ENCODE results near the gene RANBP1.

The RANBP1 gene

GRCh38 chr22:20089226-20089976, 26.5 kb upstream of the RANBP1 start:
- DNase-seq, result no peak

DNA sequence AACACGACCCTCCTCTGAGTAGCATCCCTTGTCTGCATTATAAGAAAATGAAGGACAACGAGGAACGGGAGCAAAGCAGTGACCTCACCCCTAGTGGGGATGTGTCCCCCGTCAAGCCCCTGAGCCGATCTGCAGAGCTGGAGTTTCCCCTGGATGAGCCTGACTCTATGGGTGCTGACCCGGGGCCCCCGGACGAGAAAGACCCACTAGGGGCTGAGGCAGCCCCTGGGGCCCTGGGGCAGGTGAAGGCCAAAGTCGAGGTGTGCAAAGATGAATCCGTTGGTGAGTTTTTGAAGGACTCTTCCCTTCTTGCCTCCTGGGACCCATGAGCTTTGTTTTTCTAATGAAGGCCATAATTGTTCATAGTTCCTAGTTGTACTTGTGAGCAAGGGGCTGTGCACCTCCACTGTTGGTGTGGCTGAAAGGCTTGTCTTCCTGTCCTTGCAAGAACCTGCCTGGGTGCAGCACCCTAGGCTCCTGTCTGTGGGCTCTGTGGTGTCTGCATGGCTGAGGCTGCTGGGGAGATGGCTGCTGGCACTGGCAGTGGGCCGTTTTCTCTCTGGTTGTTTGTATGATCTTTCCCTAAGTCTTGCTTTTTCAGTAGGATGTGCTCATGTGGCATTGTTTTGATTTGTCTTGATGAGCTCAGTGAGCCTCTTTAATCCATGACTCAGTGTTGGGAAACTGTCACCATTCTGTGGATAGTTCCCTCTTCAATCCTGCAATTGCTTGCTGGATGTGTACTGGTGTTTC, 25.8 kb upstream of the RANBP1 start:
- no peak for DNase-seq

DNA sequence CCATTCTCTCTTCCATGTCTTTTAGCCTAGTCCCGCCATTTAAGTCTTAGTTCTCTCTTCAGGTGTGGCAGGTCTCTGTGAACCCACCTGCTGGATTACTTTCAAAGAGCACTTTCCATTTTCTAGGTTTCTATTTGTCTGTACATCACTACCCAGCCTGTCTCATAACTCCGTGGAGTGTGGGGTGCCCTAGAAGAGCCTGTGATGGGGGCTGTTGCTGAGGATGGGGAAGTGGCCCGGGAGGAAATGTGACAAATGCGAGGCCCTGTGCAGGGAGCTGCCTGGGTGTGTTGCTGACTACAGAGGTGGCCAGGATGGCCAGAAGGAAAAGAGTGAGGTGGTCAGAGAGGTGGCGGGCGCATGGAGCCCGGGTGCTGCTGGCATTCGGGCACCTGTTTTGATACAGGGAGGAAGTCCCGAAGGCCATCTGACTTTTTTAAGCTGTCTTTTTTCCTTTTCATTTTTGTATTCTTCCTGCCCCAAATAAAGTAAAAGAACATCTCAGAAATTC, 25.1 kb upstream of the RANBP1 start:
- DNase-seq, result no peak

DNA sequence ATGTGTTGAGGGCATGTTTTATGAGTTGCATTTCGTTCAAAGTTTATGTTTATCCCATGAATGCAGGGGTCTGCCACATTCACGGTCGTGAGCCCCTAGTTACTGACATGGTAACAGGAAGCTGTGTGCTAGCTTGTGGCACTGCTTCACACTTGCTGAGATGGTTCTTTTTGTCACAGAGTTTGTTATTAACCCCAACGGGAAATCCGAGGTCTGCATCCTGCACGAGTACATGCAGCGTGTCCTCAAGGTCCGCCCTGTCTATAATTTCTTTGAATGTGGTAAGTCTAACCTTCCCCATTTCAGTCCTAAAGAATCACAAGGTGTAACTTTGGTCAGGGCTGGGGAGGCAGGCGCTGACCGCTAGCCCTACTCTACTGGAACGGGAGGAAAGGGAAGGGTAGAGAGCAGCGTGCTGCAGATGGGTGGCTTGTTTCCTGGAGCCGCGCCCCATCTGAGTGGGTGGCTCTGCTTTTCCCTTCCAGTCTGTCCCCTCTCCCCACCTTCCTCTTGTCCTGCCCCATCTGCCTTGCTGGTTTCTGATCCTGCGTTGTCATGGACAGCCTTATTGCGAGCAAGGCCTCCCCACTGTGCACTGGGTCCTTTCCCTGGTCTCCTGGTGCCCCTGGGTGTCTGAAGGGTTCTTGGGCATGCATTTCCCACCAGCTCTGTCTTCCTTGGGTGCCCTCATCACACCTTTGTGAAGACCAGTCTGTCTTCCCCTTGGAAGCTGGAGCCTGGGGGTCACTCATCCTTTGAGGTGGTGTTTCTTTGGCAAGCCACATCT, 24.0 kb upstream of the RANBP1 start:
- DNase-seq, result no peak

- DNase-seq, result no peak
These were observed 23.4 kb upstream of the RANBP1 start for GRCh38 chr22:20092477-20092854.

DNA sequence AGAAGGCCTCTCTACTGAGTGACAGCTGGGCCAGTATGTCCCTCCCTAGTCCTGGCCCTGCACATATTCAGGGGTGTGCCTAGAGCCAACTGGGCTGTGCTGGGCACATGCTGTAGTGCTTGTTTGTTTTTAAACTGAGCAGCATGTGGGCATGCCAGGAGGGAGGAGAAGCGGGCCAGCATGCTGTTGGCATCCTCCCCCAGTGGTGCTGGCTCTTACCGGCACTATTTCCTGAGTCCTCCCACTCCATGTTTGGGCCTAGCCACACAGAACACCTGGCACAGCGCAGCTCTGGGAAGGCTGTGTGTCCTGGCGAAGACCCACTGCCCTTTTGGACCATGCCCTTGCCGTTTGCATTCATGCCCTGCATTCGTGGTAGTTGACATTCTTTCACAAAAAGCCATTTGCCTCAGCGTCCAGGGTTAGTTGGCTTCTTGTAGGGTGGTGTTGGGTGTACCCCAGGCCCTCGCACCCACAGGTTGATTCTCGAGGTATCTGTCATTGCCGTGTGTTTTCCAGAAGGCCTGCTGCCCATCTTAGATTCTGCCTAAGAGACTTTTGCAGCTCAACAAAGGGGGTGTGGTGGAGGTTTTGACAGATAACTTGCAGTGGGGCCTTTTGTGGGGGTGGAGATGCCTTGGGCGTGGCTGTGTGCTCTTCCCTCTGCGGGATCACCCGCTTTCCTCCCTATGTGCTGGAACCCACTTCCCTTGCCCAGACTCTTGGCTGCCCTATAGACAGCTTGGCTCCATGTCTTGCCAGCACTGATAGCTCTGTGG, 22.3 kb upstream of the RANBP1 start:
- no peak for DNase-seq

- no peak for DNase-seq
These were observed 21.6 kb upstream of the RANBP1 start for GRCh38 chr22:20094197-20094807.

DNA sequence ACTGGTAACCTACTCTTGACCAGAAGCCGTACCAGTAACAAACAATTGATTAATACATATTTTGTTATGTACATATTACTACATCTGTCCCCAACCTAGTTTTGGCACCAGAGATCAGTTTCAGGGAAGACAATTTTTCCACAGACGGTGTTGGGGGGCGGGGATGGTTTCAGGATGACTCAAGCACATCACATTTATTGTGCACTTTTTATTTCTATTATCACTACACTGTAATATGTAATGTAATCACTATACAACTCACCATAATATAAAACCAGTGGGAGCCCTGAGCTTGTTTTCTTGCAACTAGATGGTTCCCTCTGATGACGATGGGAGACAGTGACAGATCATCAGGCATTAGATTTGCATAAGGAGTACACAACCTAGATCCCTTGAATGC, 20.4 kb upstream of the RANBP1 start:
- DNase-seq, result no peak

GRCh38 chr22:20096574-20097420, 19.1 kb upstream of the RANBP1 start:
- DNase-seq, result no peak

DNA sequence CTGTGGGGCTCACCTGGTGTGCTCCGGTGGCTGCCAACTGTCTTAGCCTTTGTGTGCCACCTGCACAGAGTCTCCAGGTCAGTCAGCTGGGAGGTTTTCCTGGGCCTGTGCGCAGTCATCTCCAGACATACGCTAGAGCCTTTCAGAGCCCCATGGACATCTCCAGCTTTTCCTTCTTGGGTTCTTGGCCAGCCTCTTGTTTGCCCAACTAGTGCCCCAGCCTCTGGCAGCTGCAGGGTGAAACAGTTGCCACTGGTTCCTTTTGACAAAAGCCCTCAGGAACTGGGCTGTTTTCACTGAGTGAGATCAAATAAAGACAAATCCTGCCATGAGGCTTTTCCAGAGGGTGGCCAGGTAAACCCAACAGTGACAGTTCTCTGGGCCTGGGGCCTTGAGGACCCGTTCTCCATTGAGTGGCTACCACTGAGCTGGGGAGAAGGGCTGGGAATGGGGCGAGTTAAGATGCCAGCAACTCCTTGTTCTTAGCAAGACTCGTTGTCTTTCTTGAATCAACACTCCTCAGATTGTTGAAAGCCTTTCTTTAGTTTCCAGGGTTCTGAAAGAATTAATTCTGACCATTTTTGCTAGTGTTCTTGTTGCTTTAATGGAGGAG, 16.7 kb upstream of the RANBP1 start:
- DNase-seq, result no peak

DNA sequence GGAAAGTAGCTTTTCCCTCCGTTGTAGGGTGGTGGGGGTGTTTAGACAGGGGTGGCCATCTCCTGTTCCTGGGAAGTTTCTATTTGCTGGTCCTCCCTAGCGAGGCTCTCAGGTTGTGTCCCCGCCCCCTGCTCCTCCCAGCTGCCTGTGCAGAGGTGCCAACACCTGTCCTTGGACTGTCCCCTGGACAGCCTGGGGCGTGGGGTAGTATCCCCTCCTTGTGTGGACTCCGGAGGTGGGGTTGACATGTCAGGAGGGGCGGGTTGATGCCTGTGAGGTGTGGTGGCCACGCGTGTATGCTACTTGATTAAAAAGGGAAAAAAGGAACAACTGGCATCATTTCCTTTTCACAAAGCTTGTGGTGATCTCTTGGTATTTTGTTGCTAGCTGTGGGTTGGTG, 14.3 kb upstream of the RANBP1 start:
- no peak for DNase-seq

DNA sequence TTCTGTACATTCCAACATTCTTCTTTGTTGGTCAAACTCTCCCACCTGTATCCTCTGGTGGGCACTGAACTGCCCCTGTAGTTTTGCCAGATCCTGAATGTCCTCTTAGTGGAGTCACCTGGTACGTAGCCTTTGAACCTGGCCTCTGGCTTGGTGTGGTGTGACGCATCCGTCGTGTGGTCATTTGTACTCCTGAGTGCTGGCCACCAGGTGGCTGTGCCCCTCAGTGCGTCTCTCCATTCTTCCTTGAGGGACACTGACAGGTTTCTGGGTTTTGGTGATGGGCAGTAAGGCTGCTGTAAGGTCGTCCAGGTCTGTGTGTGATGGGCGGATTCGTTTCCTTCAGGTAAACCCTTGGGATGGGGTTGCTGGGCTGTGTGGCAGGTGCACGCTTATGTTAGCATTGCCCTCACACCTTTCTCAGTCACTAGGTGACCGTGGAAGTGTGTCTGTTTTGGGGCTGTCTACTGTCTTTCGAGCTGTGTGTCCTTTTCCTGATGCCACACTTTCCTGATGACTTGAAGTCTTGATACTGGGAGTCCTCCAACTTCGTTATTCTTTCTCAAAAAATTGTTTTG, 13.6 kb upstream of the RANBP1 start:
- no peak for DNase-seq

GRCh38 chr22:20105456-20106204, 10.3 kb upstream of the RANBP1 start:
- no peak for DNase-seq

- DNase-seq, result no peak
These were observed 9.6 kb upstream of the RANBP1 start for GRCh38 chr22:20106205-20106848.

GRCh38 chr22:20106849-20107237, 9.1 kb upstream of the RANBP1 start:
- DNase-seq, result no peak

DNA sequence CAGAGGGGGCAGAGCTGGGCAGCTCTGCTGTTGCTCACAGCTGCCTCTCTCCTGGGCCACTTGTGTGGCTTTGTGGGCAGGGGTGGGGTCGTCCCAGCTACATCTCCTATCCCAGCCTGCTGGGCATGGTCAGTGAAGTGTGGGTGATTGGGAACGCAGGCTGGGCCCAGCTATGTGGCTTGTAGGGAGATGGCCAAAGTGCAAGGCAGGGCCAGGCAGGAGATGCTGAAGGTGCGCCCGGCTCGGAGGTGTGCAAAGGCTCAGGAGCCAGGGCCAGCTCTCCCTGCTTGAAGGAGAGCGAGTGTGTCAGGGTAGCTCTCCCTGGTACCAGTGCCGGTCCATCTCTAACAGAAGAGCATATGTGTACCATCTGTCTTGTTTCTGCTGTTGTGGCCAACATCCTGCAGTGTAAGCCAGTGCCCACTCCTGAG, 8.4 kb upstream of the RANBP1 start:
- DNase-seq, result no peak

GRCh38 chr22:20107951-20108756, 7.8 kb upstream of the RANBP1 start:
- DNase-seq, result no peak

DNA sequence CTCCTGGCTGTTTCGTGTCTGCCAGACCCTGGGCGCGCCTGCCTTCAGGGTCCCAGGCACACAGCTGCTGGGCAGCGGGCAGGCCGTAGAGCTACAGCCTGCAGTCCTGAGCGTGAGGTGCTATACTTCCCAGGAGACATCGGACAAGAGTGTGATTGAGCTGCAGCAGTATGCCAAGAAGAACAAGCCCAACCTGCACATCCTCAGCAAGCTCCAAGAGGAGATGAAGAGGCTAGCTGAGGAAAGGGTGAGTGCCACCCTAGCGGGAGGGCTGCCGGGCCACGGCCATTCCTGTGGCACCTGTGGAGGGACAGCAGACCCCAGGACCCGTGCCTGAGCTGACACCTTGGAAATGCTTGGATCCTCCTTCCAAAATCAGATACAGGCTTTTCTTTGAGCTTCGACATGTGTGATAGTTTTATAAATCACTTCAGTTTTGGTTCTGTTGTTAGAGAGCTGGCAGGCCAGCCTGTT, 7.1 kb upstream of the RANBP1 start:
- DNase-seq, result no peak

Data from NCI-H510A treated with DMSO at 0.1 percent for 48 hours (cell line).